Endodermal cell (in vitro differentiated cells): ENCODE data around the gene ADAMTS2. TPM values are rescaled to one million over a fixed set of nuclear protein-coding genes. Genes with fewer than 3 reads are reported as not detected.

ENCODE experiments used
- DNase-seq: peaks from one replicate; pipeline ENCODE4 v3.0.0-alpha.2; 2017
- H3K27ac ChIP-seq: 2 replicates; pipeline ENCODE4 v1.5.1; 2013; ENCODE audit warnings: mild to moderate bottlenecking, low read depth, low read length, moderate library complexity
- H3K27me3 ChIP-seq: 2 replicates; pipeline ENCODE4 v1.6.1; 2013; ENCODE audit warnings: mild to moderate bottlenecking, low read length, moderate library complexity; ENCODE audit not compliant: insufficient read depth, control insufficient read depth, poor library complexity, severe bottlenecking
- H3K36me3 ChIP-seq: 2 replicates; pipeline ENCODE4 v1.7.0; 2013; ENCODE audit warnings: mild to moderate bottlenecking, low read length, moderate library complexity; ENCODE audit not compliant: control insufficient read depth, insufficient read depth
- H3K4me1 ChIP-seq: one replicate; pipeline ENCODE4 v1.7.0; 2013; ENCODE audit warnings: low read length; ENCODE audit not compliant: control insufficient read depth, insufficient read depth
- H3K4me3 ChIP-seq: 2 replicates; pipeline ENCODE4 v1.5.1; 2013; ENCODE audit warnings: mild to moderate bottlenecking, low read length, moderate library complexity
- H3K9ac ChIP-seq: 2 replicates; pipeline ENCODE4 v1.6.1; 2013; ENCODE audit warnings: mild to moderate bottlenecking, low read length, moderate library complexity; ENCODE audit not compliant: poor library complexity, severe bottlenecking; ENCODE audit errors: extremely low read depth
- H3K9me3 ChIP-seq: 2 replicates; pipeline ENCODE4 v1.6.1; 2013; ENCODE audit warnings: mild to moderate bottlenecking, low read length, moderate library complexity; ENCODE audit not compliant: control insufficient read depth
- H3K27ac Mint-ChIP-seq: 2 replicates; pipeline ENCODE4 v1.8.0; 2020; ENCODE audit warnings: mixed read lengths
- H3K27me3 Mint-ChIP-seq: 2 replicates; pipeline ENCODE4 v1.8.0; 2021; ENCODE audit warnings: mild to moderate bottlenecking, mixed read lengths; ENCODE audit not compliant: insufficient read depth
- H3K36me3 Mint-ChIP-seq: 2 replicates; pipeline ENCODE4 v1.8.0; 2020; ENCODE audit warnings: low read depth, mixed read lengths
- H3K4me1 Mint-ChIP-seq: 2 replicates; pipeline ENCODE4 v1.8.0; 2020; ENCODE audit warnings: mixed read lengths
- H3K4me3 Mint-ChIP-seq: 2 replicates; pipeline ENCODE4 v1.8.0; 2020; ENCODE audit warnings: mild to moderate bottlenecking, moderate library complexity, mixed read lengths
- H3K9me3 Mint-ChIP-seq: 2 replicates; pipeline ENCODE4 v1.8.0; 2020; ENCODE audit warnings: mild to moderate bottlenecking, mixed read lengths
- CTCF ChIP-seq: fragments of 200-600 bp; sonication (generic); conservative IDR thresholded peaks from 2 replicates; pipeline ENCODE4 v1.5.0; 2021; ENCODE audit warnings: antibody characterized with exemption, mild to moderate bottlenecking
- WGBS, 2 experiments: methylation state at CpG; one replicate each; pipeline versions ENCODE4 v1.1.5 to v1.1.7; 2013; ENCODE audit warnings: missing lambda C conversion rate in 2 of 2, mixed read lengths in 1 of 2; ENCODE audit not compliant: insufficient coverage in 1 of 2, insufficient read length in 1 of 2; 5-methylcytosine and 5-hydroxymethylcytosine counted together
- total RNA-seq, 2 donors: library from RNA; stranded (reverse); fragmentation: NEBNext Ultra II Directional in 1 of 2; extraction: Animal tissue kit (Norgen Biotek cat#: 25700) in 1 of 2; gene quantifications; 2 replicates in 1 of 2; 3 replicates in 1 of 2; pipeline ENCODE4 v1.2.1, GENCODE V29; 2021

Gene ADAMTS2
- total RNA-seq, 2 donors from 2014 or later: 1.2 to 2.6 TPM

GRCh38 chr5:179262126-179262920, 82.9 kb downstream of the ADAMTS2 start:
- Histone ChIP-seq H3K9me3 (no peaks in the 10 kb centered on the region), H3K36me3 (no peaks in the 10 kb centered on the region), H3K4me3 (no peak overlapping the region), H3K4me1 (peaks cover 3% of the 10 kb centered on the region), H3K27ac (no peak overlapping the region), H3K27me3 (no peaks in the 10 kb centered on the region), H3K9ac (no peak overlapping the region)
- no peaks in the 10 kb centered on the region for H3K36me3 Mint-ChIP-seq
- TF ChIP-seq CTCF: no peak
- no peak overlapping the region for H3K4me3 Mint-ChIP-seq
- H3K27me3 Mint-ChIP-seq: no peaks in the 10 kb centered on the region
- no peaks in the 10 kb centered on the region for H3K9me3 Mint-ChIP-seq
- H3K27ac Mint-ChIP-seq: no peak overlapping the region
- peaks cover 9% of the 10 kb centered on the region for H3K4me1 Mint-ChIP-seq
- DNase-seq: peak; percentile 35
- 93 to 96% methylated on average over 21 to 30 of the region's 30 CpGs for WGBS, 2 experiments

GRCh38 chr5:179261301-179262125, 83.7 kb downstream of the ADAMTS2 start:
- no peak overlapping the region for H3K9ac ChIP-seq
- H3K27ac ChIP-seq: no peak overlapping the region
- H3K27me3 Mint-ChIP-seq: no peaks in the 10 kb centered on the region
- WGBS, 2 experiments: 56 to 65% methylated on average over 11 to 21 of the region's 21 CpGs
- no peaks in the 10 kb centered on the region for H3K9me3 Mint-ChIP-seq
- H3K4me1 ChIP-seq: peaks cover 3% of the 10 kb centered on the region
- TF ChIP-seq CTCF: peak; percentile 91
- H3K9me3 ChIP-seq: no peaks in the 10 kb centered on the region
- peak; percentile 94 for DNase-seq
- H3K36me3 ChIP-seq: no peaks in the 10 kb centered on the region
- no peaks in the 10 kb centered on the region for H3K27me3 ChIP-seq
- no peak overlapping the region for H3K4me3 Mint-ChIP-seq
- no peak overlapping the region for H3K27ac Mint-ChIP-seq
- H3K36me3 Mint-ChIP-seq: no peaks in the 10 kb centered on the region
- no peak overlapping the region for H3K4me3 ChIP-seq
- peaks cover 9% of the 10 kb centered on the region for H3K4me1 Mint-ChIP-seq

- Mint-ChIP-seq H3K4me3 (no peak overlapping the region), H3K27ac (no peak overlapping the region), H3K27me3 (no peaks in the 10 kb centered on the region), H3K4me1 (peaks cover 9% of the 10 kb centered on the region), H3K36me3 (no peaks in the 10 kb centered on the region), H3K9me3 (no peaks in the 10 kb centered on the region)
- no peaks in the 10 kb centered on the region for H3K27me3 ChIP-seq
- no peaks in the 10 kb centered on the region for H3K9me3 ChIP-seq
- no peak for TF ChIP-seq CTCF
- peaks cover 3% of the 10 kb centered on the region for H3K4me1 ChIP-seq
- no peak overlapping the region for H3K27ac ChIP-seq
- no peak overlapping the region for H3K4me3 ChIP-seq
- H3K9ac ChIP-seq: no peak overlapping the region
- peak; percentile 41 for DNase-seq
- WGBS, 2 experiments: 93 to 94% methylated on average over 24 to 27 of the region's 27 CpGs
- H3K36me3 ChIP-seq: no peaks in the 10 kb centered on the region
Measured at GRCh38 chr5:179260324-179261070, 84.8 kb downstream of the ADAMTS2 start.
